ENCODE data around the gene NTN5. TPM values are rescaled to one million over a fixed set of nuclear protein-coding genes. Genes with fewer than 3 reads are reported as not detected.

Gene NTN5
- total RNA-seq, 1 experiment from 2014 or later: not detected

- H3K36me3 ChIP-seq: peaks cover 34% of the 10 kb centered on the region
- peaks cover 4% of the 10 kb centered on the region for H3K4me1 ChIP-seq (replicated peaks)
- H3K4me3 ChIP-seq: no peak overlapping the region
- no peaks in the 10 kb centered on the region; the same call in 1 of the 2 replicates for H3K27me3 ChIP-seq (replicated peaks)
- DNase-seq (ENCODE audit: low read depth in 1 of 2, low spot score in 2 of 2): no peak
- H3K9me3 ChIP-seq (replicated peaks): no peaks in the 10 kb centered on the region
- H3K27ac ChIP-seq: no peak overlapping the region
These were observed 60.9 kb downstream of the NTN5 start for GRCh38 chr19:48611872-48612271.

Other genes with a start within 250 kb of the NTN5 start
- gene GRWD1, start 227.0 kb downstream of the NTN5 start, total RNA-seq (2014; rRNA removed; shearing (Covaris generic)): 50.5 and 73.1 TPM in 2 replicates
- gene KCNJ14, start 217.4 kb downstream of the NTN5 start, total RNA-seq (2014; rRNA removed; shearing (Covaris generic)): 0.53 and 0.55 TPM in 2 replicates
- 49.0 and 54.6 TPM in 2 replicates for gene CYTH2, start 203.6 kb downstream of the NTN5 start, total RNA-seq (2014; rRNA removed; shearing (Covaris generic))
- gene LMTK3, start 161.2 kb downstream of the NTN5 start, total RNA-seq (2014; rRNA removed; shearing (Covaris generic)): not detected in 2 replicates
- 0.37 and 1.1 TPM in 2 replicates for gene SULT2B1, start 120.8 kb downstream of the NTN5 start, total RNA-seq (2014; rRNA removed; shearing (Covaris generic))
- not detected in 2 replicates for gene SPACA4, start 66.3 kb downstream of the NTN5 start, total RNA-seq (2014; rRNA removed; shearing (Covaris generic))
- gene FAM83E, start 57.9 kb downstream of the NTN5 start, total RNA-seq (2014; rRNA removed; shearing (Covaris generic)): 0.11 TPM in 1 of 2 replicates, not detected in the other
- 1,668 and 2,023 TPM in 2 replicates for gene RPL18, start 53.8 kb downstream of the NTN5 start, total RNA-seq (2014; rRNA removed; shearing (Covaris generic))
- 7.1 and 8.8 TPM in 2 replicates for gene SPHK2, start 53.5 kb downstream of the NTN5 start, total RNA-seq (2014; rRNA removed; shearing (Covaris generic))
- gene DBP, start 35.6 kb downstream of the NTN5 start, total RNA-seq (2014; rRNA removed; shearing (Covaris generic)): 2.2 and 2.7 TPM in 2 replicates
- gene CA11, start 26.8 kb downstream of the NTN5 start, total RNA-seq (2014; rRNA removed; shearing (Covaris generic)): not detected in 2 replicates
- not detected in 2 replicates for gene FUT2, start 23.0 kb upstream of the NTN5 start, total RNA-seq (2014; rRNA removed; shearing (Covaris generic))
- 0.16 TPM in 1 of 2 replicates, not detected in the other for gene MAMSTR, start 46.7 kb upstream of the NTN5 start, total RNA-seq (2014; rRNA removed; shearing (Covaris generic))
- gene RASIP1, start 67.6 kb upstream of the NTN5 start, total RNA-seq (2014; rRNA removed; shearing (Covaris generic)): 0.21 and 0.53 TPM in 2 replicates
- gene IZUMO1, start 73.9 kb upstream of the NTN5 start, total RNA-seq (2014; rRNA removed; shearing (Covaris generic)): not detected in 2 replicates
- gene FUT1, start 79.6 kb upstream of the NTN5 start, total RNA-seq (2014; rRNA removed; shearing (Covaris generic)): not detected in 2 replicates
- gene FGF21, start 82.5 kb upstream of the NTN5 start, total RNA-seq (2014; rRNA removed; shearing (Covaris generic)): not detected in 2 replicates
- gene BCAT2, start 138.0 kb upstream of the NTN5 start, total RNA-seq (2014; rRNA removed; shearing (Covaris generic)): 31.2 and 32.8 TPM in 2 replicates
- not detected in 2 replicates for gene HSD17B14, start 163.5 kb upstream of the NTN5 start, total RNA-seq (2014; rRNA removed; shearing (Covaris generic))
- gene PLEKHA4, start 195.6 kb upstream of the NTN5 start, total RNA-seq (2014; rRNA removed; shearing (Covaris generic)): 3.5 and 11.8 TPM in 2 replicates
- gene PPP1R15A, start 199.4 kb upstream of the NTN5 start, total RNA-seq (2014; rRNA removed; shearing (Covaris generic)): 79.5 and 86.0 TPM in 2 replicates
- gene TULP2, start 225.7 kb upstream of the NTN5 start, total RNA-seq (2014; rRNA removed; shearing (Covaris generic)): not detected in 2 replicates
- gene NUCB1, start 227.3 kb upstream of the NTN5 start, total RNA-seq (2014; rRNA removed; shearing (Covaris generic)): 200 and 215 TPM in 2 replicates